ENCODE measurements around the gene CASP2. TPM values are rescaled to one million over a fixed set of nuclear protein-coding genes. Genes with fewer than 3 reads are reported as not detected.

CASP2 gene
- total and polyA plus RNA-seq, 7 donors = 1.4 to 7.6 (median 4.3) TPM

DNA sequence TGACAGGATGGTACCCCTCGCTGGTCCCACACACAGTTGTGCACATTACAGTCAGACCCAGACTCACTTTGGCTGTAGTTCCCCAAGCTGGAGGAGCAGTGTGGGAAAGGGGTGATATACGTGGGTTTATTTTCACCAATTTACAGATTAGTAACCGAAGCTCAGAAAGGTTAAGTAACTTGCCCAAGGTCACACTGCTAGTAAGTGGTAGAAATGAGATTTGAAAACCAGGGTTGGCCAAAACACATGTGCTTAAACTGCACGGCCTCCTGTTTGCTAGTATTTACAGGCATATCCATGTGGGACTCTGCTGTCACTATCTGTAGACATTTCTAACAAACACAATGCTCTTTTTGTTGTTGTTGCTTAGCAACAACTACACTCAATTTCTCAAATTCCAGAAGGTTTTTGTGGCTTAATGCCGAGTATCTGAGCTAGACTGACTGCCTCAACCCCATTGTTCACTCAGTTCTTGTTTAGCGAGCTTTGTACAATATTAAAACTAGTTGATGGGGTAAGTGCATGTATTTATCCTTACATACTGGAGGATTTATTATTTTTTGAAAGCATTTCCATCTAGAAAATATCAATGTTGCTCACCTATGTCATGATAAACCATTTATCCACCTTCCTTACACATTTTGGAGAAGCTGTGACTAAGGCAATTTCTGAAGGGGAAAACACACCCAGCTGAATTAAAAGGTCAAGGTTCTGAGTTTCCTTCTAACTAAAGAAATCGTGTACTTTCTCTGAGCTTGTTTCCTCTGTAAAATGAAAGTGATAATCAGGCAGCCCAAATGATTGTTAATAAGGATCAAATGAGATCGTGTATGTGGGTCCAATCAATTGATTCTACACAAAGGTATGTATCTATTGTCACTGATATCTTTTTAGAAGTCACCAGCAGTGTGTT is 8.7 kb upstream of the CASP2 start:
- Histone ChIP-seq H3K27ac (peak overlapping the region; percentile 25), H3K4me1 (no peaks in the 10 kb centered on the region), H3K36me3 (ENCODE audit: insufficient read depth in 1 of 2, low read depth in 1 of 2) (no peaks in the 10 kb centered on the region), H3K27me3 (ENCODE audit: insufficient read depth in 3 of 3, low read length in 2 of 3) (no peaks in the 10 kb centered on the region), H3K9me3 (no peaks in the 10 kb centered on the region), H3K4me3 (no peak overlapping the region)
- intact Hi-C loops (cut with DNase I) = no loop called here
- 35 to 43% (median 38%) methylated on average over 8 of the region's 8 CpGs for WGBS, 3 donors
- ATAC-seq (peak in 1 of 4 donors; percentile 19), DNase-seq (no peak)
- TF ChIP-seq, protein P1, sequence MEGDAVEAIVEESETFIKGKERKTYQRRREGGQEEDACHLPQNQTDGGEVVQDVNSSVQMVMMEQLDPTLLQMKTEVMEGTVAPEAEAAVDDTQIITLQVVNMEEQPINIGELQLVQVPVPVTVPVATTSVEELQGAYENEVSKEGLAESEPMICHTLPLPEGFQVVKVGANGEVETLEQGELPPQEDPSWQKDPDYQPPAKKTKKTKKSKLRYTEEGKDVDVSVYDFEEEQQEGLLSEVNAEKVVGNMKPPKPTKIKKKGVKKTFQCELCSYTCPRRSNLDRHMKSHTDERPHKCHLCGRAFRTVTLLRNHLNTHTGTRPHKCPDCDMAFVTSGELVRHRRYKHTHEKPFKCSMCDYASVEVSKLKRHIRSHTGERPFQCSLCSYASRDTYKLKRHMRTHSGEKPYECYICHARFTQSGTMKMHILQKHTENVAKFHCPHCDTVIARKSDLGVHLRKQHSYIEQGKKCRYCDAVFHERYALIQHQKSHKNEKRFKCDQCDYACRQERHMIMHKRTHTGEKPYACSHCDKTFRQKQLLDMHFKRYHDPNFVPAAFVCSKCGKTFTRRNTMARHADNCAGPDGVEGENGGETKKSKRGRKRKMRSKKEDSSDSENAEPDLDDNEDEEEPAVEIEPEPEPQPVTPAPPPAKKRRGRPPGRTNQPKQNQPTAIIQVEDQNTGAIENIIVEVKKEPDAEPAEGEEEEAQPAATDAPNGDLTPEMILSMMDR (IDR thresholded peaks at IDR 0.05) = no peak

DNA sequence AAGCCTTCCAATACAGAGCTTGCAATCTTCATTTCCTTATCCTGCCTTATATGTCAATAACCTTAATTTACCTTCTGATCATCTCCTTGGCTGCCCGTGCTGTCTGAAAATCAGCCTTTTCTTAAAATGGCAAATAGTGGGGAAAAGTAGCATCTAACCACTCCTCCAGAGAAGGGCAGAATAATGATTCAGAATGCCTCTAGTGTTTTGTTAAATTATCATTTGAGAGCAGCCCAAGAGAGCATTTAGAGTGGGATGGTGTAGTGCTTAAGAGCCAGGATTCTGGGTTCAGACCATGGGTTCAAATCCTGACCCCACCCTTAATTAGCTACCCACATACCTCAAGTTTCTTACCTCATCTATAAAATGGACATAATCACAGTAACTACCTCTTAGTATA is 8.0 kb upstream of the CASP2 start:
- Histone ChIP-seq H3K4me3 (no peak overlapping the region), H3K9me3 (no peaks in the 10 kb centered on the region)

DNA sequence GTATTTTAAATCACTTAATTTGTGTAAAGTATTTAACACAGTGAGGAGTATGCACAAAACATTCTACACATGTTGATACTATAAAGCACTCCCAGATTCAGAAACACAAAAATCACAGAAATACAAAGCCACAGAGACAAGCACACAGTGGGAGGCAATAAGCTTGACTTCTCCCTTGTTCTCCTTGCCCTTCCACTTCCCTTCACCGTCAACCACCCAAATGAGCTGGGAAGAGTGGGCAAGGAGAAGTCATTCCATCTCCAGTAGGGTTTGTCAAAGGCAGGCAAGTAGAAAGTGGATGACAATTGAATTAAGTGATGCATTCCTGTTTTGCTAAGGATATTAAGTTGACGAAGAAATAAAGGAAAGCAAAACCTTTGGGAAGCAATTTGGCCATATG is 7.6 kb upstream of the CASP2 start:
- H3K4me1 ChIP-seq = no peaks in the 10 kb centered on the region
- H3K9me3 ChIP-seq = no peaks in the 10 kb centered on the region
- no peak overlapping the region for H3K4me3 ChIP-seq
- H3K27ac ChIP-seq = no peak overlapping the region
- DNase-seq (no peak), ATAC-seq (no peak)
- intact Hi-C loops (cut with DNase I) = no loop called here
- no peaks in the 10 kb centered on the region for H3K27me3 ChIP-seq (ENCODE audit: insufficient read depth in 3 of 3, low read length in 2 of 3)
- TF ChIP-seq, protein P1 (IDR thresholded peaks at IDR 0.05) = no peak
- WGBS, 3 donors = 46 to 65% (median 56%) methylated on average over 2 of the region's 2 CpGs
- no peaks in the 10 kb centered on the region for H3K36me3 ChIP-seq (ENCODE audit: insufficient read depth in 1 of 2, low read depth in 1 of 2)

More for the DNA sequence above, 8.0 kb upstream of the CASP2 start:
- DNase-seq (no peak), ATAC-seq (no peak)
- no peaks in the 10 kb centered on the region for H3K36me3 ChIP-seq (ENCODE audit: insufficient read depth in 1 of 2, low read depth in 1 of 2)
- intact Hi-C loops (cut with DNase I) = no loop called here
- TF ChIP-seq, protein P1 (IDR thresholded peaks at IDR 0.05) = no peak
- 41 to 53% (median 43%) methylated on average over 1 of the region's 1 CpG for WGBS, 3 donors
- no peaks in the 10 kb centered on the region for H3K4me1 ChIP-seq
- peak overlapping the region; percentile 2 for H3K27ac ChIP-seq
- H3K27me3 ChIP-seq (ENCODE audit: insufficient read depth in 3 of 3, low read length in 2 of 3) = no peaks in the 10 kb centered on the region

DNA sequence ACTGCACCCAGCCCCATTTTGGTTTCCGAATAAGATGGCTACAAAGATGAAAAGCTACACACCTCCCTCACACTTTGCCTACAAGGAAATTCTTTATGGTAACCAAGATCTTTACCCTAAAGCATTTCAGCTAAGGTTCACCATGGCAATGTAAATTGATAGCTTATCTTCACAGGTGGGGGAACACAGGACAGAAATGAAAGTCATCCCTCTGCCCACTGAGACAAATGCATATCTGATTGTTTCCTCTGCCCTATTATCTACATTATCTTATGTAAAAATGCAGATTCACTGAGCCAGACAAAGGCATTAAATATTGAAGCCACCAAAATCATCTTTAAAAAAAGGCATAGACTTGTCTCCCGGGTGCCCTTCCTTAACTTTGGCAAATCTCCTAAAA is 6.6 kb upstream of the CASP2 start:
- DNase-seq (no peak), ATAC-seq (no peak)
- H3K9me3 ChIP-seq = no peaks in the 10 kb centered on the region
- no peaks in the 10 kb centered on the region for H3K4me1 ChIP-seq
- H3K4me3 ChIP-seq = no peak overlapping the region
- TF ChIP-seq, protein P1 (IDR thresholded peaks at IDR 0.05) = no peak
- WGBS, 3 donors = 88 to 92% (median 92%) methylated on average over 2 of the region's 2 CpGs
- no peaks in the 10 kb centered on the region for H3K27me3 ChIP-seq (ENCODE audit: insufficient read depth in 3 of 3, low read length in 2 of 3)
- H3K27ac ChIP-seq = no peak overlapping the region
- intact Hi-C loops (cut with DNase I) = no loop called here
- no peaks in the 10 kb centered on the region for H3K36me3 ChIP-seq (ENCODE audit: insufficient read depth in 1 of 2, low read depth in 1 of 2)

Data from psoas muscle (tissue), 8 donors.